ENCODE data around the gene SCART1. TPM values are rescaled to one million over a fixed set of nuclear protein-coding genes. Genes with fewer than 3 reads are reported as not detected.

Gene SCART1
- total RNA-seq, 1 experiment from 2014 or later, result 3.7 TPM

DNA sequence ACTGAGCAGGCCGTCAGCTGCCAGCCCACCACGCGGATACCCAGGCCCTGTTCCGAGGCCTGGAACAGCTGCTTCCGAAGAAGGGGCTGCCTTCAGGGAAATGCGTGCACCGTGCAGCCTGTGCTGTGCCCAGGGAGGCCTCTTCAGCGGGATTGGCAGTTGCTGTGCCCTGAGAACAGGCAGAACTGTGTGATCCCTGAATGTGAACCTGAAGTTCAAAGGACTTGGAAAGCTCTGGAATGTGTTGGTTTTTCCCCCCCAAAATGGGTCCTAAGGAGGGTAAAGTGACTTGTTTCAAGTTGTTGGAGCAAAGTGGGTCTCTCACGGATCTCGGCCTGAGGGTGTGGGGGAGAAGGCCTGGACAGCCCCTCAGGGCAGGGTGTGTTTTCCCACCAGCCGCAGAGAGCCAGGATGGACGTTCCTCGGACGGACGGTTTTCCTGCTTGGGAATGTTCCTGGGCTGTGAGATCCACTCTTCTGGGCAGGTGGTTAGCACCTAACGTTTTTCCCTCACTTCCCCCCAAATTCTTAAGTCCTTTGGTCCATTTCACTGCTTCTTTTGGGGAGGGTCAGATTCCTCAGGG, 31.4 kb upstream of the SCART1 start:
- Histone ChIP-seq H3K9ac (ENCODE audit: low read length) (no peak overlapping the region), H3K4me2 (ENCODE audit: low read length) (no peak overlapping the region), H3K9me3 (ENCODE audit: control insufficient read depth in 1 of 2, insufficient read depth in 1 of 2, low read depth in 1 of 2, low read length in 2 of 2) (no peaks in the 10 kb centered on the region), H4K20me1 (ENCODE audit: insufficient read depth) (no peaks in the 10 kb centered on the region), H3K4me1 (ENCODE audit: control insufficient read depth in 1 of 2, insufficient read depth in 2 of 2, low read length in 2 of 2) (no peaks in the 10 kb centered on the region), H2AFZ (ENCODE audit: low read depth, low read length, poor library complexity, severe bottlenecking) (no peak overlapping the region), H3K27ac (ENCODE audit: low read depth, low read length) (no peak overlapping the region), H3K79me2 (ENCODE audit: insufficient read depth, low read length) (no peaks in the 10 kb centered on the region), H3K9me2 (ENCODE audit: insufficient read depth) (no peaks in the 10 kb centered on the region), H3K27me3 (ENCODE audit: insufficient read depth, low read length) (no peaks in the 10 kb centered on the region), H3K4me3 (replicated peaks in 1 of 2; ENCODE audit: low read depth in 1 of 2, low read length in 2 of 2) (no peak overlapping the region), H3K36me3 (ENCODE audit: control insufficient read depth in 1 of 2, insufficient read depth in 2 of 2, low read length in 2 of 2) (no peaks in the 10 kb centered on the region)
- TF ChIP-seq EGR1 (IDR thresholded peaks at IDR 0.05; ENCODE audit: low read depth) (no peak), CEBPB (IDR thresholded peaks at IDR 0.05; ENCODE audit: low read depth) (no peak), SIN3A (IDR thresholded peaks at IDR 0.05; ENCODE audit: low read depth) (no peak), FOSL1 (IDR thresholded peaks at IDR 0.05; ENCODE audit: low read depth) (no peak), JUND (IDR thresholded peaks at IDR 0.05) (no peak)
- TF ChIP-seq, protein P1, sequence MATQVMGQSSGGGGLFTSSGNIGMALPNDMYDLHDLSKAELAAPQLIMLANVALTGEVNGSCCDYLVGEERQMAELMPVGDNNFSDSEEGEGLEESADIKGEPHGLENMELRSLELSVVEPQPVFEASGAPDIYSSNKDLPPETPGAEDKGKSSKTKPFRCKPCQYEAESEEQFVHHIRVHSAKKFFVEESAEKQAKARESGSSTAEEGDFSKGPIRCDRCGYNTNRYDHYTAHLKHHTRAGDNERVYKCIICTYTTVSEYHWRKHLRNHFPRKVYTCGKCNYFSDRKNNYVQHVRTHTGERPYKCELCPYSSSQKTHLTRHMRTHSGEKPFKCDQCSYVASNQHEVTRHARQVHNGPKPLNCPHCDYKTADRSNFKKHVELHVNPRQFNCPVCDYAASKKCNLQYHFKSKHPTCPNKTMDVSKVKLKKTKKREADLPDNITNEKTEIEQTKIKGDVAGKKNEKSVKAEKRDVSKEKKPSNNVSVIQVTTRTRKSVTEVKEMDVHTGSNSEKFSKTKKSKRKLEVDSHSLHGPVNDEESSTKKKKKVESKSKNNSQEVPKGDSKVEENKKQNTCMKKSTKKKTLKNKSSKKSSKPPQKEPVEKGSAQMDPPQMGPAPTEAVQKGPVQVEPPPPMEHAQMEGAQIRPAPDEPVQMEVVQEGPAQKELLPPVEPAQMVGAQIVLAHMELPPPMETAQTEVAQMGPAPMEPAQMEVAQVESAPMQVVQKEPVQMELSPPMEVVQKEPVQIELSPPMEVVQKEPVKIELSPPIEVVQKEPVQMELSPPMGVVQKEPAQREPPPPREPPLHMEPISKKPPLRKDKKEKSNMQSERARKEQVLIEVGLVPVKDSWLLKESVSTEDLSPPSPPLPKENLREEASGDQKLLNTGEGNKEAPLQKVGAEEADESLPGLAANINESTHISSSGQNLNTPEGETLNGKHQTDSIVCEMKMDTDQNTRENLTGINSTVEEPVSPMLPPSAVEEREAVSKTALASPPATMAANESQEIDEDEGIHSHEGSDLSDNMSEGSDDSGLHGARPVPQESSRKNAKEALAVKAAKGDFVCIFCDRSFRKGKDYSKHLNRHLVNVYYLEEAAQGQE (IDR thresholded peaks at IDR 0.05; ENCODE audit: low read depth), result no peak
- ChIA-PET RAD21 (ENCODE audit: low non-redundant PET in 1 of 2, low total read pairs in 2 of 2, uncharacterized antibody in 2 of 2, unreplicated experiment in 2 of 2) (no interaction called here), POLR2A (no interaction called here), CTCF (no interaction called here)
- DNase-seq (ENCODE audit: low read depth, low spot score), result no peak
- intact Hi-C loops (cut with micrococcal nuclease), result no loop called here
- BruUV-seq (replicated peaks), result no TSS peak
- ATAC-seq, result no peak

All from HCT116 (cell line).